ENCODE data around the gene PCDH18.
"Not testable (repeated sequence)": the region's sequence is repeated elsewhere in the genome, so short reads cannot be mapped to it uniquely, and the experiment has no call there.

The PCDH18 gene, protein sequence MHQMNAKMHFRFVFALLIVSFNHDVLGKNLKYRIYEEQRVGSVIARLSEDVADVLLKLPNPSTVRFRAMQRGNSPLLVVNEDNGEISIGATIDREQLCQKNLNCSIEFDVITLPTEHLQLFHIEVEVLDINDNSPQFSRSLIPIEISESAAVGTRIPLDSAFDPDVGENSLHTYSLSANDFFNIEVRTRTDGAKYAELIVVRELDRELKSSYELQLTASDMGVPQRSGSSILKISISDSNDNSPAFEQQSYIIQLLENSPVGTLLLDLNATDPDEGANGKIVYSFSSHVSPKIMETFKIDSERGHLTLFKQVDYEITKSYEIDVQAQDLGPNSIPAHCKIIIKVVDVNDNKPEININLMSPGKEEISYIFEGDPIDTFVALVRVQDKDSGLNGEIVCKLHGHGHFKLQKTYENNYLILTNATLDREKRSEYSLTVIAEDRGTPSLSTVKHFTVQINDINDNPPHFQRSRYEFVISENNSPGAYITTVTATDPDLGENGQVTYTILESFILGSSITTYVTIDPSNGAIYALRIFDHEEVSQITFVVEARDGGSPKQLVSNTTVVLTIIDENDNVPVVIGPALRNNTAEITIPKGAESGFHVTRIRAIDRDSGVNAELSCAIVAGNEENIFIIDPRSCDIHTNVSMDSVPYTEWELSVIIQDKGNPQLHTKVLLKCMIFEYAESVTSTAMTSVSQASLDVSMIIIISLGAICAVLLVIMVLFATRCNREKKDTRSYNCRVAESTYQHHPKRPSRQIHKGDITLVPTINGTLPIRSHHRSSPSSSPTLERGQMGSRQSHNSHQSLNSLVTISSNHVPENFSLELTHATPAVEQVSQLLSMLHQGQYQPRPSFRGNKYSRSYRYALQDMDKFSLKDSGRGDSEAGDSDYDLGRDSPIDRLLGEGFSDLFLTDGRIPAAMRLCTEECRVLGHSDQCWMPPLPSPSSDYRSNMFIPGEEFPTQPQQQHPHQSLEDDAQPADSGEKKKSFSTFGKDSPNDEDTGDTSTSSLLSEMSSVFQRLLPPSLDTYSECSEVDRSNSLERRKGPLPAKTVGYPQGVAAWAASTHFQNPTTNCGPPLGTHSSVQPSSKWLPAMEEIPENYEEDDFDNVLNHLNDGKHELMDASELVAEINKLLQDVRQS

DNA sequence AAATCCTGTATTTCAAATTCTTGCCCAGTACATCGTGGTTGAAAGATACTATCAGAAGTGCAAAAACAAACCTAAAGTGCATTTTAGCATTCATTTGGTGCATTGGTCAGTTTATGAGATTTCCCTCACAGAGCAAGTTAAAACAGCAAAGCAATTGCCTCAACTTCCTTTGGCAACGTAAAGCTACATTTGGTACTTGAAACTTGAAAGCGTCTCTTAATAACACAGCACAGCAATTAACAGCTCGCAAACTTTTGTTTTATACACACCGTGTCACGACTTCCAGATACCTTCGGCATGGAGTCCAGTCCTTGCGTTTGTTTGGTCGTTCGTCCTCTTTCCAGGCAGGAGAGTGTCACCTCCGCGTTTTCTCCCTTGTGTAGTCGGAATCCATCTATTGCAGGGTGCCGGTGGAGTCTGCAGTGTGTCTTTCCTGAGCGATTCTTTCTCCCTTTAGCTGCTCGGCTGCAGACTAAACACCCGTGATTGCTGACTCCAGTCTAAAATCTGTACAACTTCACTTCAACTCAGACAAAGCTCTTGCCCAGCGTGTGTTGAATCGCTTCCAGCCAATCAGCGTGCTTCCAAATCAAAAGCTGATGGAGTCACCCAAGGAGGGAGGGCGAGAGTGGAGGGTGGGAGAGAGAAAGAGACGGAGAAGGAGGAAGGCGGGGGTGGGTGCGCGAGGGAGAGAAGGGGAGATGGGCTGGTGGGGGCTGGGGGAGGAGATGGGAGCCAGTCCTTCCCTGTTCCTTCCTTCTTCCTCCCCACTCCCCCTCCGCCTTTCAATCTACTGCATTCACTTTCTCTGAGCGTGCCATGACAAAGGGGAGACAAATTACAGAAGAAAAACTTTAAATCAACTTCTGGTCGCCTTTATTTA, at the start of gene PCDH18:
Gene PCDH18 (minus strand): TSS at position 509 of the 883 bp plus-strand sequence. CDS start 406 bp downstream, at position 103.
- in situ Hi-C loops (cut with MboI; ENCODE audit: low sequenced_read_pairs), result no loop called here

DNA sequence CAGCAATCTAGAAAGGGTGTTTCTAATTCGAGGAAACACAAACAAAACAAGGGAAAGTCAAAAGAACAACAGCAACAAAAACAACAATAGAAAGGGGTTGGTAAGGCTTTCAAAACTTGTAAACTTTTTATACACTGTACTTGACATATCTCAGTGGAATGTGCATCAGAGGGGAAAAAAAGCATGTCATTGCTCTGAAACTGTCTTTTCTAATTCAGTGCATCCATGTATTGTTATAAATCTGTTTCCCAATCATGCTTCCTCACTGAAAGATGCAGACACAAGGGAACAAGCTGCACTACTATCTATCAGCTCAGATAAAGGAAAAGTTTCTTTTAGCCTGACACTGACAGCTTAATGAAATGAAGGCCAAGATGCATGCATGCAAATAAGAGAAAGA, 44.2 kb upstream of the PCDH18 start:
- in situ Hi-C loops (cut with MboI; ENCODE audit: low sequenced_read_pairs), result no loop called here

DNA sequence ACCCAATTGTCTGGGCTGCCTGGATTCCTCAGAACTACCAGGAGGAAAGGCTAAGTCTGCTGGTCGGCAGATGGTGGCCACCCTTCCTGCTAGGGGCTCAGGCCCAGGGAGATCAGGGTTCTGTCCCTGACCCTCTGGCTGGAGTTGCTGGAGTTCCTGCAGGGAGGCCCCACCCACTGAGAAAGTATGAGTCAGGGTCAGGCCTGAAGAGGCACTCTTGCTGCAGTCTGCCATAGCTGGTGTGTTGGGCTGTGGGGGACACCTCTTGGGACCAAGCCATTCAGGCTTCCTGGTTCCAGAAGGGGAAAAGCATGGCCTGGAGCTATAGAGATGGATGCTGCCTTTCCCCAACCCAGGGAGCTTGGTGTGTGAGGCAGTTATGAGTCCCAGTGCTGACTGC, 40.4 kb upstream of the PCDH18 start:
- in situ Hi-C loops (cut with MboI; ENCODE audit: low sequenced_read_pairs), result no loop called here

DNA sequence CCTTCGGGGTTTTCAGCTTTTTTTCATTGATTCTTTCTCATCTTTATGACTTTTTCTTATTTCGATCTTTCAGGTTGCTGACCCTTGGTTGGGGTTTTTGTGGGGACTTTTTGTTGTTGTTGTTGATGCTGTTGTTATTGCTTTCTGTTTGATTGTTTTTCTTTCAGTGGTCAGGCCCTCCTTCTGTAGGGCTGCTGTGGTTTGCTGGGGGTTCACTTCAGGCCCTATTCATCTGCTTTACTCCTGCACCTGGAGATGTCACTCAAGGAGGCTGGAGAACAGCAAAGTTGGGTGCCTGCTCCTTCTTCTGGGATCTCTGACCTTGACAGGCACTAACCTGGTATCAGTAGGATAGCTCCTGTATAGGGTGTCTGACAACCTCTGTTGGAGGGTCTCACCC, 39.9 kb upstream of the PCDH18 start:
- in situ Hi-C loops (cut with MboI; ENCODE audit: low sequenced_read_pairs), result no loop called here

DNA sequence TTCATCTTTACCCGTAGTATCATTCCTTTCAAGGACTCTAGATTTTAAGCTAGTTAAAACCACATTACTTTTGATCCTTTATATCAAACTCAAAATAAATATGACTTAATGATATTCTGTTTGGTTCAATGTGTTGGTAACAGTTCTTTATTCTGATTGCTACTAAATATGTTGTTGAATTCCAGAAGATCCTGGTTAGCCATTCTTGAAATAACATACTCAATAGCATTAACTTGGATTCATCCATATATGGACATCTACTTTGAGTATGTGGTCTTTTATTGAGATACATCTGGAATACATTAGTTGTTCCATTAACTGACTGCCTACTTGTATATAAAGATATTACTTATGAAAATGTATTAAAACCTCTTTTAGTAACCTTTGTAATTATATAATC, 27.5 kb upstream of the PCDH18 start:
- in situ Hi-C loops (cut with MboI; ENCODE audit: low sequenced_read_pairs), result no loop called here

DNA sequence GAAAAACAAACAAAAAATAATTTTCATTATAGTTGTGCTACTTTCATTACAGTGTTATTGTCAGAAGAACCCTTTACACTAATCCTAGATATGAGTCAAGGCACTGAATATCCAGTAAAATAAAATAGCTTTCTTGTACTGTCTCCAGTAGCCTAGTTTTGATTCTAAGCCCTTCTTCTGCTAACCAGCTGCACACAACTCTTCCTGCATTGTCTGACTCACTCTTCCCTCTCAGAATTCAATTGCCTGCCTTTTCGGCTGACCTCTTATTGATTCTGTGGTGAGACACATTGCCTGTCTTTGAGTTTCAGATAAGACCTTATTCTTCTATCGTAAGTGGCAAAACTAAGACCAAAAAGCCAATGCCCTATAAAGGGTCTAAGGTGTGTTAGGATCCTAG, 26.7 kb upstream of the PCDH18 start:
- in situ Hi-C loops (cut with MboI; ENCODE audit: low sequenced_read_pairs), result no loop called here

DNA sequence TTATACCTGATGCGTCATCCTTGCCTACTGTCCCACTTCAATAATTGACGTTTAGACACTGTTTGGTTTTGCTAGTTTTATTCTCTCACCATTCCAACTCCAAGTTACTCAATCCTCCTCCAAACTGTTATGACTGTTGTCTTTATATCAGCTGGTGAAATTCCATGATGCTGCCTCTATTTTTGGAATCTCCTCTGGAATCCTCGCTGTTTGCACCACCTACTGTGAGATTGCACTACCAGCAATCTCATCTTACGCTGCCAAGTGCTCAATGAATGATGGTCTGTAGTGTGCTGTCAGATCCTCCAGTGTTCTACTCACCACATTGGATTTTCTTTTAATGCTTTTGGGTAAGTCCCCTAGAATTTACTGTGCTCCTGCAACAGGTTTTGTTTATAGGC, 13.2 kb upstream of the PCDH18 start:
- in situ Hi-C loops (cut with MboI; ENCODE audit: low sequenced_read_pairs), result no loop called here

DNA sequence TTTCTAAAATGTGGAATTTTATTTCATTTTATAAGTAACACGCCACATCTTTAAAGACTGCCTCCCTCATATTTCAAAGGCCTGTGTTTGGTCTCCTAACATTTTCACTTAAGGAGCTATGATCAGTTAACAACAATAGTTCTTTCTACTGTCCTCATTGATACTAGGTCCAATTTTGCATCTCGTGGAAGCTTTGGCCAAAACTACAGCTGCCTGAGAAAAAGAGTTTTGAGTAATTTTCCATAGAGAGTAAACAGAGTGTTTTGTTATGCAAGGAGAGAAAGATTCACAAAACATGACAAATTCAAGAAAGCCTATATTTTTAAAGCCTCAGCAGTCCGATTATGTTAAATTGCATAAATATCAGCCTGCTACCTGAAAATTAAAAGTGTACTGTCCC, 11.4 kb upstream of the PCDH18 start:
- in situ Hi-C loops (cut with MboI; ENCODE audit: low sequenced_read_pairs), result no loop called here

DNA sequence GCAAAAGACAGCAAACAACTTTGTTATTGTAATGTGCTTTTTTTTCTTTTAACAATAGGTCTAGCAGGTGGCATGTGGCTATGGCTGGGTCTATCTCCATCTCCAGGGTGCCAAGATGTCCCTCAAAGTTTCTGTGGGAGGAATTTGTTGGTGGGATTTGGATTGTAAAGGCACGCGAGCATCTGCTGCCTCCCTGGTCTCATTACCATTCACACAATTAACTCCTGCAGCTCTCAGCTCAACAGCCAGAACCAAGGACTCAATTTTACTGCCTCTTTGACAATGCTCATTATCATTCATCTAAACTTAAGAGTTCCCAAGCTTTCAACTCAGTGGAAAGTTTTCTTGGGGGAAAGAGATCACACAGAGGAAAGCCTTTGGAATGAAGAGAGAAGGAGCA, 10.9 kb upstream of the PCDH18 start:
- in situ Hi-C loops (cut with MboI; ENCODE audit: low sequenced_read_pairs), result no loop called here

DNA sequence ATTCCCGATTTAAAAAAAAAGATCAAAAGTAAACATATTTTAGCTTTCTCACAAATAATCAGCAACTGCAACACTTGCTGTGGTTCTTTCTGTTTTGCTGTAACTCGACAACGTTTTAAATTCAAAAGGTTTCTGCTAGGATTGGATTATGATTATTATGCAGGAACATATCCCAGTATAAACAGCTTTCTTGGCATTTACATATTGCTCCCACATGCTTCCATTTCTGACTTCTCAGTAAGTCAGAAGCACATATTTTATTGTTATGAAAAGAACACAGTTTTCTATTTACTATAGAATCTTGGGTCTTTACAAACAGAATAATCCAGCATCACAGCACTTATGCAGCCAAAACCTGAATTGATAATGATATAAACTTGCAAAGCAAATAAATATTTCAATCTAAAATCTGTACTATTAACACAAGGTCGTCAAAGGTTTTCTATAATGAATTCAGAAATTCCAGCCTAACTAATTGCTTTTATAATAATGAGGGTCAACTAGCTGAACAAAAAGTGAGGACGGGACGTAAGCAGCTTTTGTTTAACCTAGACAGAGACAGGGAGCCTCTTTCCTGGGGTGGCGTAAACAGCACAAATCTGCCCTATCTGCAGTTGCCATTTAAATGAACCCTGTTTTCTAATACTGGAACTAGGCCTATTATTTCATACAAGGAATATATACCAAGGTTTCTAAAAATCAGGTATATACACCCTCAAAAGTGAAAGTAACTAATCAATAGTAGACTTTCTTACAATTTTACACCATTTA, 9.8 kb upstream of the PCDH18 start:
- in situ Hi-C loops (cut with MboI; ENCODE audit: low sequenced_read_pairs), result no loop called here

DNA sequence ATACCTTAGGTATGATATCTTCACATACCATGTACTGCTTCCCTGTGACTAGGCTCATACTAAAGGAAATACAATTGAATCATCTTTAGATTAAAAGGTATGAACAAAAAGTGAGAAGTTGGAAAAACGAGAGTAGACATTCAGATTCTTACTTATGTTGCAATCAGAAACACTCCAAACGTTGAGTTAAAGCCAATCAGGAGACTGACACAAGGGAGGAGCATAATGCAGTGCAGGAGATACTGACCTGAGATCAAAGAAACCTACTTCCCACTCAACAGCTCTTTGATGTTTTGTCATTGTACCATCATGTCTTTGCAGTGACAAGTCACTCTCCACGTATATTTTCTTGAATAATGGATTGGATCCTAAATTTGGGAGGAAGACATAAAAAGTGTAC, 8.9 kb upstream of the PCDH18 start:
- in situ Hi-C loops (cut with MboI; ENCODE audit: low sequenced_read_pairs), result no loop called here

DNA sequence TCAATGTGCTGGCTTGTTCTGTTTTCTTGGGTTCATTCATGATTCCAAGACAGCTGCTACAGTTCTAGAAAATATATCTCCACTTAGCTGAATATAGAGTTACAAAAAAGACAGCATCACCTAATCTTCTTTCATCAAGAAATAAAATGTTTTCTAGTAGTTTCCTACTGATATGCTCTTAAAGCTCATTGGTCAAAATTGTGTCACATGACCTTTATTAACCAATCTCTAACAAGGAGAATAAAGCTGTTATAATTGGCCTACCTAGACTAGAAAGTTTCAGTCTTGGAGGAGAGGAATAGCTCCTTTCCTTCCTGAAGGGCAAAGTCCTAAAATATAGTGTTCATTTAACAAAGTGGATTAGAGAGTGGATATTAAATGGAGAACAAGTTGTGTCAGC, 8.1 kb upstream of the PCDH18 start:
- in situ Hi-C loops (cut with MboI; ENCODE audit: low sequenced_read_pairs), result no loop called here

DNA sequence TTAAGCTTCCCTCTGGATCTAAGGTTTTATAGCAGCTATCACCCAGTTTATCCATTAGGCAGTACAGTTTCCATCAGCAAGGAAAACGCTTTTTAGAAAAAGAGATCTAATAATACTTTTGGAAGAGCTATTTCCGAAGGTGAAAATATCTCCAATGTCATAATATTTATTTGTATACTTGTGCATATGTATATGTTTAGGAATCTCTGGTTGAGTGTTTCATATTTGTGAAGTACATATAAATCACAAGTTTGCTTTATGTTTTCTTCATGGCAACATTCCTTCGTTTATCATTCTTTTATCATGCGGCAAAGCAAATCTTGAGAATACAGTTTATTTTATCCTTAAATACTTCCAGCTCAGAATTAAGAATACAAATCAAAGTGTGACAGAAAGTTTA, 6.2 kb upstream of the PCDH18 start:
- in situ Hi-C loops (cut with MboI; ENCODE audit: low sequenced_read_pairs), result no loop called here

DNA sequence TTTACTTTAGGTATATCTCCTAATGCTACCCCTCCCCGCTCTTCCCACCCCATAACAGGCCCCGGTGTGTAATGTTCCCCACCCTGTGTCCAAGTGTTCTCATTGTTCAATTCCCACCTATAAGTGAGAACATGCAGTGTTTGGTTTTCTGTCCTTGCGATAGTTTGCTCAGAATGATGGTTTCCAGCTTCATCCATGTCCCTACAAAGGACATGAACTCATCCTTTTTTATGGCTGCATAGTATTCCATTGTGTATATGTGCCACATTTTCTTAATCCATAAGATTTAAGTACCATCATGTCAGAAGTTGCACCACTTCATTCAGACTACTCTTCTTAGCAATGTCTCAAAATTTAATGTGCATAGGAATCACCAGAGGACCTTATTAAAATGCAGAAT, 5.5 kb upstream of the PCDH18 start:
- in situ Hi-C loops (cut with MboI; ENCODE audit: low sequenced_read_pairs), result not testable (repeated sequence)

DNA sequence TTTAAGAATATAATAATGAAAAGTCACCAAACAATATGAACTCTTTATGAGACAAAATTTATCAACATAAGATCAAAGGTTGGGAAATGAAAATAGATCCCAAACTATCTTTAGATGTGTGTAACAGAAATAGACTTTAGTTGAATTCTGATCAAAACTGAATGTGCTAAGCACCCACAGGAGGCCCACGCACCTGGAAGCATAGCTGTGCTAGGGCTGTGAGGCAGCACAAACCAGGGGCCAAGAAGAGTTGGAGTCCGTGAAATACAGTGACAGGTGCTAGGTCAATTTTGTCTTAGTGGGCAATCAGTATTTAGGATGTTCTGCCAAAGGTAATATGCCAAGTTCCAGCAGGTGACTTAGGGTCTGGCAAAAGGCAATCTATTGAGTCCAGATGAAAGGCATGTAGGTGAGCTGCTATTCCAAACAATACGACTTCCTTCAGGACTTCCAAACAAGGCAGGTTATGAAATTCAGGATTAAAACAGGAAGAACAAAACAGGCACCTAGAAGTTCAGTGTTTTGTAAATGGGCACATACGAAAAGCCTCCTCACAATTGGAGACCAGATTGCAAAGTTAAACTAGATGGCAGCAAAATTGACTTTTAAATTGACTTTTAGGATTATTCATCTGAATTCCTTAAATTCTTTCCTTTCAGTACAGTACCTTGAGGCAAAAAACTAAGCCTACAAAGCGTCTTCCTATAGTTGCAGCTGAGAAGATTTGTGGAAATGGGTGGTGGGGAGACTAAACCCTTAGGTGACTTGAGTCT, 4.7 kb upstream of the PCDH18 start:
- in situ Hi-C loops (cut with MboI; ENCODE audit: low sequenced_read_pairs), result no loop called here

DNA sequence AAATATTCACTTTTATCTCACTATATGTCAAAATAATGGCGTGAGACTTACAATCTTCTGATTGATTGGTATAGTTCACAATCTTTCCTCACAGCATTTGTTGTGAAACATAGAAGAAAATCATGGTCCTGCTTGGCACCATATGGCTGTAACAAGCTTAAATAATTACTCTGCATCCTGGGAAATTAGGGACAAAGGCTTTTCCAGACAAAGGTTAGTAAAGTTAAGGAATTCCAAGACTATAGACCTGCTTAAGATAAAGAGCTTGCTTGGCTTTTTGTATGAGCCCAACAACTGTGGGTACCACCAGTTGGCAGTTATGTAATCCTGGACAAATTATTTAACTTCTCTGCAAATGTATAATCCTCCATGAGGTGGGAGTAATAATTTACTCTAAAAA, 3.4 kb upstream of the PCDH18 start:
- in situ Hi-C loops (cut with MboI; ENCODE audit: low sequenced_read_pairs), result no loop called here

DNA sequence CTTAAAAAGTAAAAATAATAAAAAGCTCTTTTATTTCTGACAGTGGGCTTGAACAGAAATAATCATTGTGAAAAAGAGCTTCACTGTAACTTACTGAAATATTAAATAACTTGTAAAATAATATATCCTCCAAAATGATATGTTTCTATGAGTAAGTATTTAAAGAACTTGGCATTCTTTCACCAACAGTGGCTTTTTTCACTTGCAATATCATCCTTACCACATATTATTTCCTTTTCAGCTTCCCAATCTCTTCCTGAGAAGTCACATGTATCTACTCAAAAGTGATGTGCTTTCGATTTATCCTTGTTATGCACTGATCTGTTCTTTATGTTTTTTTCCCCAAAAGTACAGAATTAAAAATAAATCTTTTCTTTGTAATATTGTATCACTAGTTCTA, 2.2 kb upstream of the PCDH18 start:
- in situ Hi-C loops (cut with MboI; ENCODE audit: low sequenced_read_pairs), result no loop called here

DNA sequence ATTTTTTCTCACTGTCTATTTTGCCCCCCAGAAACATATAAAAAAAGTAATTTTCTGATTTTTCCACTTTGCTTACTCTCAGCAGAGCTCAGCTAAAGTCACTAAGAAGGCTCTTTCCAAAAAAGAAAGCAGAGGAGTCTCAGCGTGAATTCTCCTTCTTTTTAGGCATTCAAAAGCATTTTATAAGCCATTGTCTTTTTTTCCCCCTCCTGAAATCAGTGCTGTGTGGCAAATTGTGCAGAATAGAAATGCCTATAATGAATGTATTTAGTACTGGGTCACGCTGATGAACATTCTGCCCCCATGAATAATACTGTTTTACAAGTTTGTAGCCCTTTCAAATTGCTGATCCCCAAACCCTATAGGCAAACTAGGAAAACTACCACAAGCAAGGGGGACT, 1.6 kb upstream of the PCDH18 start:
- in situ Hi-C loops (cut with MboI; ENCODE audit: low sequenced_read_pairs), result no loop called here

DNA sequence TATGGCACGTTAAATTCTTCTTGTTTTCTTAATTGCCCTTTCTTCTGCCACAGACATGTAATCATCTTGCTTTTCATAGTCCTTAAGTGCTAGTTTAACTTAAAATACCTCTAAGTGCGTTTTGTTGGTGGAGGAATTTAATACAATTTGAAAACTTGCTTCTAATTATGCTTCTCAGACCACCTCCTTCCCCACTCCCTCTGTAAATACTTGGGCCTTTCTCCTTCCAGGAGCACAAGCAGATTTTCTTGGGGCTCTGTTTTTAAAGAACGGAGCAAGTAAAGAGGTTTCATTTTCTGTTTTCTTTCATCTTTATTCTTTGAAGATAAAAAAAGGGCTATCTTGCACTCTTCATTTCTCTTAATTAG, 559 bp upstream of the PCDH18 start:
- in situ Hi-C loops (cut with MboI; ENCODE audit: low sequenced_read_pairs), result no loop called here

All from HL-60/S4 treated with phorbol 12-myristate 13-acetate at 8.2 ng/mL for 4 days and 3 days (cell line).